Measurements from ENCODE around the gene NARS2.

NARS2 gene

GRCh38 chr11:78453140-78453935, 121.3 kb downstream of the NARS2 start:
- H3K9me3 ChIP-seq (ENCODE audit: control insufficient read depth, low read length) = no peaks in the 10 kb centered on the region
- 93 to 99% methylated on average over 2 of the region's 2 CpGs for WGBS, 2 experiments
- no peak overlapping the region for H3K4me3 ChIP-seq (ENCODE audit: insufficient read depth, low read depth, low read length)
- H3K27me3 ChIP-seq (ENCODE audit: control insufficient read depth, insufficient read depth, low read length, poor library complexity, severe bottlenecking) = no peaks in the 10 kb centered on the region
- H3K4me1 ChIP-seq (ENCODE audit: control insufficient read depth, insufficient read depth, low read length) = no peaks in the 10 kb centered on the region
- no peaks in the 10 kb centered on the region for H3K36me3 ChIP-seq (ENCODE audit: control insufficient read depth, insufficient read depth, low read length)
- no peak overlapping the region for H3K27ac ChIP-seq (ENCODE audit: insufficient read depth, low read depth, low read length, poor library complexity, severe bottlenecking)

DNA sequence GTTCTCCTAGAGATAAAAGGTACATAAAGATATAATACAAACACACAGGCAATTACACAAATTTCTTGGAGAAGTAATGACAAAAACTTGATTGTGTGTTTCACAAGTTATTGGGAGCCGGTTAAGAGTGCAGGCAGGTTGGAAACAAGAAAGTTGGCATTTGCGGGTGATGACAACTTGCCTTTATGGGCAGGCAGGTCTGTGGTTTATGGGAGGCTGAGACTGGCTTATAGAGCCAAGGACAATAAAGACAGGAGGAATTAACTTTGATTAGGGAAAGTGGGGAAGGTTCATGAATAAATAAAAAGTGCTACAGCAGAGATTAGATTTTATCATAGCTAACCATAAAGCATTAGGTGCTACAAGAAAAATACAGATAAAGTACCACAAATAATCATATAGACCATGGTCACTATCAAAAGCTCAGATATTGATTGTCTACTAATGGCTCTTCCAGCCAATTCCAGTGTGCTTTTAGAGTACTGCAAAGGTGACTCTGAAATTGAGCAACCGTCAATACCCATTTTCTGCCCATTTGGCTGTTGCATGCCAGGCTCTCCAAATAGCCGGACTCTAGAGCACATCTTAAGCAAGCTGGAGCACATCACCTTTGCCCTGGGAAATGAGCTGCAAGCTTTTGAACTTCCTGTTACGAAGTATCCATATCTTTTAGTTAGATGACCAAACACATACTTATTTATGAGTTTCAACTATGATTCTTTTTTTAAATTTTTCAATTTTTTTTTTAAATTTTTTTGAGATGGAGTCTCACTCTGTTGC, 123.1 kb downstream of the NARS2 start:
- H3K27ac ChIP-seq (ENCODE audit: insufficient read depth, low read depth, low read length, poor library complexity, severe bottlenecking) = no peak overlapping the region
- WGBS, 2 experiments = 97 to 98% methylated on average over 4 to 5 of the region's 5 CpGs

DNA sequence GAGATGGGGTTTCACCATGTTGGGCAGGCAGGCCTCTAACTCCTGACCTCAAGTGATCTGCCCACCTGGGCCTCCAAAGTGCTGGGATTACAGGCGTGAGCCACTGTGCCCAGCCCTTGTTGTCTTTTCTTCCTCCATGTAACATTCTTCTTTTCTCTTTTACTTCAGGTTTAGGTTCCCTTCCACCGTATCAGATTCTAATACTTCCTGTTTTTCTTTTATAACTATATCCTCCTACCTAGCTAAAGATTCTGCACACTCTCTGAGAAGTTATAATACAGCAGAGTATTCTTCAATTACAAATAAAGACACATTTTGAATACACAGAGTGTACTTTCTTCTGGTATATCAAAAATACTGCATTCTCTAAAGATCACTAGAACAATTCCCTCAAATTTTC, 123.8 kb downstream of the NARS2 start:
- no peak overlapping the region for H3K27ac ChIP-seq (ENCODE audit: insufficient read depth, low read depth, low read length, poor library complexity, severe bottlenecking)
- no peaks in the 10 kb centered on the region for H3K9me3 ChIP-seq (ENCODE audit: control insufficient read depth, low read length)
- H3K36me3 ChIP-seq (ENCODE audit: control insufficient read depth, insufficient read depth, low read length) = no peaks in the 10 kb centered on the region
- WGBS, 2 experiments = 95 to 99% methylated on average over 2 of the region's 2 CpGs
- no peak overlapping the region for H3K4me3 ChIP-seq (ENCODE audit: insufficient read depth, low read depth, low read length)
- no peaks in the 10 kb centered on the region for H3K27me3 ChIP-seq (ENCODE audit: control insufficient read depth, insufficient read depth, low read length, poor library complexity, severe bottlenecking)
- H3K4me1 ChIP-seq (ENCODE audit: control insufficient read depth, insufficient read depth, low read length) = no peaks in the 10 kb centered on the region

More for the DNA sequence above, 123.1 kb downstream of the NARS2 start:
- no peak overlapping the region for H3K4me3 ChIP-seq (ENCODE audit: insufficient read depth, low read depth, low read length)
- no peaks in the 10 kb centered on the region for H3K36me3 ChIP-seq (ENCODE audit: control insufficient read depth, insufficient read depth, low read length)
- no peaks in the 10 kb centered on the region for H3K9me3 ChIP-seq (ENCODE audit: control insufficient read depth, low read length)
- no peaks in the 10 kb centered on the region for H3K27me3 ChIP-seq (ENCODE audit: control insufficient read depth, insufficient read depth, low read length, poor library complexity, severe bottlenecking)
- H3K4me1 ChIP-seq (ENCODE audit: control insufficient read depth, insufficient read depth, low read length) = no peaks in the 10 kb centered on the region

DNA sequence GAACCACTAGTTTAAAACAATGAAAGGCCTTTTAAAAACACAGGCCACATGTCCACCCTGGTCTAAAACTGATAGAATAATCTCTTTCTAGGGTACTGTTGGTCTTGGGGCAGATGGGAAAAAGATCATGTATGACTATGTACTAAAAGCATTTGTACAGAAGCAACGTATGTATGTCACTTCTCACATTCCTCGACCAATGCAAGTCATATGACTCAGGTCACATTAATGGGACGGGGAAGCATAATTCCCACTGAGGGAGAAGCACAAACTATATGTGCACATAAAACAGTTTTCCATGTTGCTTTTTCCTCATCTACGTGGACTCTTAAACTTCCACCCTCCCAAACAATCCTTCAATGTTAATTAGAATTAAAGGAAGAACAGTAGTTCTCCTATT, 124.8 kb downstream of the NARS2 start:
- Histone ChIP-seq H3K36me3 (ENCODE audit: control insufficient read depth, insufficient read depth, low read length) (no peaks in the 10 kb centered on the region), H3K4me3 (ENCODE audit: insufficient read depth, low read depth, low read length) (no peak overlapping the region), H3K27ac (ENCODE audit: insufficient read depth, low read depth, low read length, poor library complexity, severe bottlenecking) (no peak overlapping the region), H3K4me1 (ENCODE audit: control insufficient read depth, insufficient read depth, low read length) (no peaks in the 10 kb centered on the region), H3K9me3 (ENCODE audit: control insufficient read depth, low read length) (no peaks in the 10 kb centered on the region), H3K27me3 (ENCODE audit: control insufficient read depth, insufficient read depth, low read length, poor library complexity, severe bottlenecking) (no peaks in the 10 kb centered on the region)
- 95 to 99% methylated on average over 4 of the region's 4 CpGs for WGBS, 2 experiments

GRCh38 chr11:78446210-78446609, 128.5 kb downstream of the NARS2 start:
- Histone ChIP-seq H3K4me3 (ENCODE audit: insufficient read depth, low read depth, low read length) (no peak overlapping the region), H3K27ac (ENCODE audit: insufficient read depth, low read depth, low read length, poor library complexity, severe bottlenecking) (no peak overlapping the region), H3K4me1 (ENCODE audit: control insufficient read depth, insufficient read depth, low read length) (no peaks in the 10 kb centered on the region), H3K27me3 (ENCODE audit: control insufficient read depth, insufficient read depth, low read length, poor library complexity, severe bottlenecking) (no peaks in the 10 kb centered on the region), H3K9me3 (ENCODE audit: control insufficient read depth, low read length) (no peaks in the 10 kb centered on the region), H3K36me3 (ENCODE audit: control insufficient read depth, insufficient read depth, low read length) (no peaks in the 10 kb centered on the region)

GRCh38 chr11:78444726-78445125, 129.9 kb downstream of the NARS2 start:
- H3K4me1 ChIP-seq (ENCODE audit: control insufficient read depth, insufficient read depth, low read length) = no peaks in the 10 kb centered on the region
- 96 to 100% methylated on average over 1 of the region's 1 CpG for WGBS, 2 experiments
- H3K4me3 ChIP-seq (ENCODE audit: insufficient read depth, low read depth, low read length) = no peak overlapping the region
- H3K9me3 ChIP-seq (ENCODE audit: control insufficient read depth, low read length) = no peaks in the 10 kb centered on the region
- no peaks in the 10 kb centered on the region for H3K27me3 ChIP-seq (ENCODE audit: control insufficient read depth, insufficient read depth, low read length, poor library complexity, severe bottlenecking)
- no peak overlapping the region for H3K27ac ChIP-seq (ENCODE audit: insufficient read depth, low read depth, low read length, poor library complexity, severe bottlenecking)
- no peaks in the 10 kb centered on the region for H3K36me3 ChIP-seq (ENCODE audit: control insufficient read depth, insufficient read depth, low read length)

- Histone ChIP-seq H3K36me3 (ENCODE audit: control insufficient read depth, insufficient read depth, low read length) (no peaks in the 10 kb centered on the region), H3K4me1 (ENCODE audit: control insufficient read depth, insufficient read depth, low read length) (no peaks in the 10 kb centered on the region), H3K27ac (ENCODE audit: insufficient read depth, low read depth, low read length, poor library complexity, severe bottlenecking) (no peak overlapping the region), H3K9me3 (ENCODE audit: control insufficient read depth, low read length) (no peaks in the 10 kb centered on the region), H3K27me3 (ENCODE audit: control insufficient read depth, insufficient read depth, low read length, poor library complexity, severe bottlenecking) (no peaks in the 10 kb centered on the region), H3K4me3 (ENCODE audit: insufficient read depth, low read depth, low read length) (no peak overlapping the region)
- 100% methylated on average over 4 of the region's 4 CpGs; no CpG with 5 or more reads in 1 of the 2 experiments for WGBS, 2 experiments
Measured at GRCh38 chr11:78441956-78442355, 132.7 kb downstream of the NARS2 start.

GRCh38 chr11:78438298-78438975, 136.2 kb downstream of the NARS2 start:
- Histone ChIP-seq H3K36me3 (ENCODE audit: control insufficient read depth, insufficient read depth, low read length) (no peaks in the 10 kb centered on the region), H3K27me3 (ENCODE audit: control insufficient read depth, insufficient read depth, low read length, poor library complexity, severe bottlenecking) (no peaks in the 10 kb centered on the region), H3K27ac (ENCODE audit: insufficient read depth, low read depth, low read length, poor library complexity, severe bottlenecking) (no peak overlapping the region), H3K9me3 (ENCODE audit: control insufficient read depth, low read length) (no peaks in the 10 kb centered on the region), H3K4me1 (ENCODE audit: control insufficient read depth, insufficient read depth, low read length) (no peaks in the 10 kb centered on the region), H3K4me3 (ENCODE audit: insufficient read depth, low read depth, low read length) (no peak overlapping the region)
- 72 to 94% methylated on average over 4 of the region's 5 CpGs for WGBS, 2 experiments

- no peaks in the 10 kb centered on the region for H3K27me3 ChIP-seq (ENCODE audit: control insufficient read depth, insufficient read depth, low read length, poor library complexity, severe bottlenecking)
- no peaks in the 10 kb centered on the region for H3K4me1 ChIP-seq (ENCODE audit: control insufficient read depth, insufficient read depth, low read length)
- 93 to 100% methylated on average over 1 of the region's 1 CpG for WGBS, 2 experiments
- no peaks in the 10 kb centered on the region for H3K36me3 ChIP-seq (ENCODE audit: control insufficient read depth, insufficient read depth, low read length)
- H3K27ac ChIP-seq (ENCODE audit: insufficient read depth, low read depth, low read length, poor library complexity, severe bottlenecking) = no peak overlapping the region
- H3K9me3 ChIP-seq (ENCODE audit: control insufficient read depth, low read length) = no peaks in the 10 kb centered on the region
- H3K4me3 ChIP-seq (ENCODE audit: insufficient read depth, low read depth, low read length) = no peak overlapping the region
Measured at GRCh38 chr11:78432956-78433355, 141.7 kb downstream of the NARS2 start.

- no peak overlapping the region for H3K27ac ChIP-seq (ENCODE audit: insufficient read depth, low read depth, low read length, poor library complexity, severe bottlenecking)
- 60 to 73% methylated on average over 4 of the region's 4 CpGs for WGBS, 2 experiments
- H3K36me3 ChIP-seq (ENCODE audit: control insufficient read depth, insufficient read depth, low read length) = no peaks in the 10 kb centered on the region
- H3K4me1 ChIP-seq (ENCODE audit: control insufficient read depth, insufficient read depth, low read length) = no peaks in the 10 kb centered on the region
- H3K4me3 ChIP-seq (ENCODE audit: insufficient read depth, low read depth, low read length) = no peak overlapping the region
- H3K27me3 ChIP-seq (ENCODE audit: control insufficient read depth, insufficient read depth, low read length, poor library complexity, severe bottlenecking) = no peaks in the 10 kb centered on the region
- no peaks in the 10 kb centered on the region for H3K9me3 ChIP-seq (ENCODE audit: control insufficient read depth, low read length)
Measured at GRCh38 chr11:78432058-78432515, 142.6 kb downstream of the NARS2 start.

All from ectodermal cell (in vitro differentiated cells).